GM19455 (cell line): ENCODE data around the gene THEMIS2.

Source experiments
- ATAC-seq: cut with Tn5 transposase; IDR thresholded peaks from one replicate; pipeline ENCODE4 v1.9.1; 2021; ENCODE audit not compliant: unreplicated experiment

Gene THEMIS2

GRCh38 chr1:27885114-27885528 lies 12.8 kb downstream of the THEMIS2 start:
- ATAC-seq, result no peak

- ATAC-seq, result no peak
Observed at GRCh38 chr1:27885621-27886352, 13.4 kb downstream of the THEMIS2 start.

- no peak for ATAC-seq
Observed at GRCh38 chr1:27886353-27886679, 14.0 kb downstream of the THEMIS2 start.

- no peak for ATAC-seq
Observed at GRCh38 chr1:27886744-27887143, 14.4 kb downstream of the THEMIS2 start.

- no peak for ATAC-seq
Observed at GRCh38 chr1:27887215-27888021, 15.1 kb downstream of the THEMIS2 start.

- ATAC-seq, result no peak
Observed at GRCh38 chr1:27889506-27889905, 17.2 kb downstream of the THEMIS2 start.

GRCh38 chr1:27891196-27891889 lies 19.0 kb downstream of the THEMIS2 start:
- no peak for ATAC-seq

GRCh38 chr1:27894521-27894920 lies 22.2 kb downstream of the THEMIS2 start:
- ATAC-seq, result no peak

GRCh38 chr1:27906759-27907158 lies 34.4 kb downstream of the THEMIS2 start:
- no peak for ATAC-seq

- ATAC-seq, result no peak
Observed at GRCh38 chr1:27912429-27912828, 40.1 kb downstream of the THEMIS2 start.

- ATAC-seq, result no peak
Observed at GRCh38 chr1:27915082-27915575, 42.8 kb downstream of the THEMIS2 start.

GRCh38 chr1:27922272-27922671 lies 49.9 kb downstream of the THEMIS2 start:
- ATAC-seq, result no peak

- ATAC-seq, result no peak
Observed at GRCh38 chr1:27928216-27928954, 56.0 kb downstream of the THEMIS2 start.

GRCh38 chr1:27931184-27931583 lies 58.8 kb downstream of the THEMIS2 start:
- no peak for ATAC-seq

- no peak for ATAC-seq
Observed at GRCh38 chr1:27931759-27932158, 59.4 kb downstream of the THEMIS2 start.

GRCh38 chr1:27934818-27935549 lies 62.6 kb downstream of the THEMIS2 start, which contains the start of gene SMPDL3B:
TSS of gene SMPDL3B (plus strand) at chr1:27935000. CDS start at chr1:27935184, 184 bp downstream.
- ATAC-seq, result no peak

GRCh38 chr1:27935721-27936120 lies 63.4 kb downstream of the THEMIS2 start:
- ATAC-seq, result no peak
